ENCODE measurements around the gene TRIO. TPM values are rescaled to one million over a fixed set of nuclear protein-coding genes. Genes with fewer than 3 reads are reported as not detected.
A peak's percentile ranks its signal among the peaks of the same experiment; 100 is the strongest.
"Not testable (repeated sequence)": the region's sequence is repeated elsewhere in the genome, so short reads cannot be mapped to it uniquely, and the experiment has no call there.

TRIO gene
- total RNA-seq (1 to 10 TPM; 4.2 to 4.4 TPM), polyA plus RNA-seq (0.89 TPM)

GRCh38 chr5:14142827-14143545 lies at the start of gene TRIO:
Gene TRIO (plus strand): TSS chr5:14143342. CDS start chr5:14143726, 384 bp downstream.
- peaks cover 10% of the 10 kb centered on the region for H3K4me1 ChIP-seq (ENCODE audit: insufficient read depth, low read length)
- H3K9me3 Mint-ChIP-seq, result peaks cover 0 to 2% (median 0%) of the 10 kb centered on the region in 5 donors
- no peak within 1 kb of the TSS for H3K27ac ChIP-seq (ENCODE audit: low read depth, low read length)
- no peaks in the 10 kb centered on the region for H3K9me3 ChIP-seq (ENCODE audit: low read length)
- no peaks in the 10 kb centered on the region for H3K36me3 ChIP-seq (ENCODE audit: insufficient read depth, low read length)
- H3K4me1 Mint-ChIP-seq, result peaks cover 11 to 17% (median 12%) of the 10 kb centered on the region in 3 donors
- peaks cover 37 to 69% of the 10 kb centered on the region in 2 donors for H3K27me3 Mint-ChIP-seq
- peaks cover 10% of the 10 kb centered on the region for H3K27me3 ChIP-seq (ENCODE audit: insufficient read depth, low read length, poor library complexity, severe bottlenecking)
- H3K27ac Mint-ChIP-seq, result peak within 1 kb of the TSS in 5 of 8 donors; percentile 49 to 86 (median 66)
- POLR2A ChIA-PET, result interaction anchor here (0.9 kb wide), 1 partner anchor 439 kb away, joined by 3 read pairs; no protein-coding TSS in a partner anchor
- H3K4me3 Mint-ChIP-seq, result peak within 1 kb of the TSS; percentile 75 to 91 (median 84)
- peak within 1 kb of the TSS; percentile 58 for H3K4me3 ChIP-seq (ENCODE audit: low read length)
- CTCF ChIA-PET, result no interaction called here
- peaks cover 0 to 1% (median 0%) of the 10 kb centered on the region in 3 donors for H3K36me3 Mint-ChIP-seq
- DNase-seq, result peak; percentile 60 to 73 (median 64)

GRCh38 chr5:14097380-14097779 lies 45.8 kb upstream of the TRIO start:
- H3K9me3 ChIP-seq (ENCODE audit: low read length); H3K36me3 Mint-ChIP-seq; CTCF ChIA-PET; H3K4me1 Mint-ChIP-seq; H3K4me3 Mint-ChIP-seq; POLR2A ChIA-PET; H3K36me3 ChIP-seq (ENCODE audit: insufficient read depth, low read length); H3K4me3 ChIP-seq (ENCODE audit: low read length); H3K4me1 ChIP-seq (ENCODE audit: insufficient read depth, low read length); H3K9me3 Mint-ChIP-seq; H3K27ac ChIP-seq (ENCODE audit: low read depth, low read length); H3K27me3 Mint-ChIP-seq; H3K27me3 ChIP-seq (ENCODE audit: insufficient read depth, low read length, poor library complexity, severe bottlenecking); DNase-seq; H3K27ac Mint-ChIP-seq: not testable (repeated sequence)

GRCh38 chr5:14097998-14098471 lies 45.1 kb upstream of the TRIO start:
- CTCF ChIA-PET, result no interaction called here
- POLR2A ChIA-PET, result no interaction called here
- H3K4me3 Mint-ChIP-seq, result no peak overlapping the region

GRCh38 chr5:14100281-14100680 lies 42.9 kb upstream of the TRIO start:
- POLR2A ChIA-PET, result no interaction called here
- CTCF ChIA-PET, result no interaction called here
- DNase-seq, result no peak
- no peak overlapping the region for H3K27ac ChIP-seq (ENCODE audit: low read depth, low read length)
- no peak overlapping the region for H3K27ac Mint-ChIP-seq
- no peaks in the 10 kb centered on the region for H3K36me3 Mint-ChIP-seq
- no peak overlapping the region for H3K4me3 ChIP-seq (ENCODE audit: low read length)
- H3K4me1 ChIP-seq (ENCODE audit: insufficient read depth, low read length), result no peaks in the 10 kb centered on the region
- H3K27me3 Mint-ChIP-seq, result no peaks in the 10 kb centered on the region
- H3K9me3 Mint-ChIP-seq, result peaks cover 3 to 15% (median 6%) of the 10 kb centered on the region in 5 donors
- H3K4me3 Mint-ChIP-seq, result no peak overlapping the region
- H3K9me3 ChIP-seq (ENCODE audit: low read length), result no peaks in the 10 kb centered on the region
- H3K36me3 ChIP-seq (ENCODE audit: insufficient read depth, low read length), result no peaks in the 10 kb centered on the region
- H3K27me3 ChIP-seq (ENCODE audit: insufficient read depth, low read length, poor library complexity, severe bottlenecking), result no peaks in the 10 kb centered on the region
- no peaks in the 10 kb centered on the region for H3K4me1 Mint-ChIP-seq

More at GRCh38 chr5:14097998-14098471, 45.1 kb upstream of the TRIO start:
- Histone ChIP-seq H3K27me3 (ENCODE audit: insufficient read depth, low read length, poor library complexity, severe bottlenecking) (no peaks in the 10 kb centered on the region), H3K36me3 (ENCODE audit: insufficient read depth, low read length) (no peaks in the 10 kb centered on the region), H3K4me3 (ENCODE audit: low read length) (no peak overlapping the region), H3K4me1 (ENCODE audit: insufficient read depth, low read length) (no peaks in the 10 kb centered on the region), H3K27ac (ENCODE audit: low read depth, low read length) (no peak overlapping the region), H3K9me3 (ENCODE audit: low read length) (no peaks in the 10 kb centered on the region)
- Mint-ChIP-seq H3K36me3 (no peaks in the 10 kb centered on the region), H3K9me3 (peaks cover 3 to 14% (median 7%) of the 10 kb centered on the region in 5 donors), H3K4me1 (no peaks in the 10 kb centered on the region), H3K27ac (no peak overlapping the region), H3K27me3 (no peaks in the 10 kb centered on the region)
- DNase-seq, result no peak

DNA sequence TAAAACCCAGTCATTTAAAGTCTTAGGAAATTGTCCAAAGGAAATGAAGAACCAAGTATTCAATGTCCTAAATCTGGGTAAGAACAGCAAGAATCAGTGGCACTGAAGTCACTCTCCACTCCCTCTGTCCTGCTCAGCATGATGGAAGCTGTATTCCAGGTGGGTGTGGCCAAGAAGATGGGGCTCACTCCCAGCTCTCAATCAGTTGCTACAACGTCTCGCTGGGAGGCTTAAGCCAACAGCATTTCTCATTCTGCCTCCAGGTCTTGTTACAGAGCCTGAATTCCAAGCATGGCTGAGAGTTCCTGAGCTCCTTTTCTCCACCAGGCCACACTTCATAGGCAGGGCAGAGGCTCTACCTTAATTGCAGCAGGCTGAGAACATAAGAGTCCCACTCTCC lies 41.2 kb upstream of the TRIO start:
- H3K9me3 ChIP-seq (ENCODE audit: low read length), result no peaks in the 10 kb centered on the region
- peaks cover 0 to 13% (median 6%) of the 10 kb centered on the region in 5 donors for H3K9me3 Mint-ChIP-seq
- H3K27ac ChIP-seq (ENCODE audit: low read depth, low read length), result no peak overlapping the region
- H3K36me3 ChIP-seq (ENCODE audit: insufficient read depth, low read length), result no peaks in the 10 kb centered on the region
- no peak overlapping the region for H3K27ac Mint-ChIP-seq
- H3K4me1 ChIP-seq (ENCODE audit: insufficient read depth, low read length), result no peaks in the 10 kb centered on the region
- no peak overlapping the region for H3K4me3 Mint-ChIP-seq
- DNase-seq, result no peak
- ChIA-PET POLR2A (no interaction called here), CTCF (no interaction called here)
- H3K27me3 Mint-ChIP-seq, result no peaks in the 10 kb centered on the region
- H3K27me3 ChIP-seq (ENCODE audit: insufficient read depth, low read length, poor library complexity, severe bottlenecking), result no peaks in the 10 kb centered on the region
- no peaks in the 10 kb centered on the region for H3K36me3 Mint-ChIP-seq
- no peak overlapping the region for H3K4me3 ChIP-seq (ENCODE audit: low read length)
- H3K4me1 Mint-ChIP-seq, result no peaks in the 10 kb centered on the region

- CTCF ChIA-PET, result no interaction called here
Observed at GRCh38 chr5:14102666-14103065, 40.5 kb upstream of the TRIO start.

DNA sequence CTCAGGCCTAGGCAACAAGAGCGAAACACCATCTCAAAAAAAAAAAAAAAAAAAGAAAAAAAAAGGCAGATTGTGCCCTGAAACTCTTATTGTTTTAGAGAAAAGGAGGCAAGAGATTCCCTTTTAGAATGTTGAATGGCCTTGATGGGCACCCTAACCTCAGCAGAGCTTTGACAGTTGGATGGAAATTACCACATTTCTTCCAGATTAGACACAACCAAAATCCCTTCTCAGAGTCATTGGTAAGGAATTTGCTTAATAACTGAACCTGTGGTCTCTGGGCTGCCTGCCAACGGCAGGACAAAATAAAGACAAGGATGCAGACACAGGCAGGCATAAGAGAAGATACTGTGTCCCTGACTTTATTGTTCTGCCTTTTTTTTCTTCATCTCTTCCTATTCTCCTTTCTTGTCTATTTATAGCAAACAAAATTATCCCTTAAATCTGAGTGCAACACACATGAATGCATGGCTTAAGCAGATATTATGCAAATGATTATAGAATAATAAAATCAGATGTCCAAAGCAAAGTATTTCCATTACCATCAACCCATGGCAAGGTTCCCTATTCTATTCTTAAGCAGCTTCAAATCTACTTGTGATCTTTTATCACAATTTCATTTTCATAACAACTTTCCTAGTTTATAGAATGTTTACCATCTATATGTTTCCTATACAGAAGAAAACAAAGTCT lies 37.3 kb upstream of the TRIO start:
- no peak overlapping the region for H3K27ac Mint-ChIP-seq
- H3K36me3 Mint-ChIP-seq, result no peaks in the 10 kb centered on the region
- POLR2A ChIA-PET, result no interaction called here
- no peaks in the 10 kb centered on the region for H3K36me3 ChIP-seq (ENCODE audit: insufficient read depth, low read length)
- no peaks in the 10 kb centered on the region for H3K9me3 ChIP-seq (ENCODE audit: low read length)
- no peak overlapping the region for H3K4me3 ChIP-seq (ENCODE audit: low read length)
- peaks cover 0 to 7% of the 10 kb centered on the region in 2 donors for H3K27me3 Mint-ChIP-seq
- DNase-seq, result no peak
- H3K9me3 Mint-ChIP-seq, result peaks cover 0 to 6% (median 5%) of the 10 kb centered on the region in 5 donors
- H3K27ac ChIP-seq (ENCODE audit: low read depth, low read length), result no peak overlapping the region
- peaks cover 4 to 12% (median 11%) of the 10 kb centered on the region in 3 donors for H3K4me1 Mint-ChIP-seq
- no peak overlapping the region for H3K4me3 Mint-ChIP-seq
- H3K27me3 ChIP-seq (ENCODE audit: insufficient read depth, low read length, poor library complexity, severe bottlenecking), result no peaks in the 10 kb centered on the region
- CTCF ChIA-PET, result no interaction called here
- H3K4me1 ChIP-seq (ENCODE audit: insufficient read depth, low read length), result no peaks in the 10 kb centered on the region

More at GRCh38 chr5:14102666-14103065, 40.5 kb upstream of the TRIO start:
- no peaks in the 10 kb centered on the region for H3K4me1 Mint-ChIP-seq
- no peak overlapping the region for H3K27ac Mint-ChIP-seq
- no peaks in the 10 kb centered on the region for H3K27me3 ChIP-seq (ENCODE audit: insufficient read depth, low read length, poor library complexity, severe bottlenecking)
- no peak for DNase-seq
- peaks cover 0 to 9% (median 5%) of the 10 kb centered on the region in 5 donors for H3K9me3 Mint-ChIP-seq
- no peak overlapping the region for H3K4me3 Mint-ChIP-seq
- H3K9me3 ChIP-seq (ENCODE audit: low read length), result no peaks in the 10 kb centered on the region
- H3K4me1 ChIP-seq (ENCODE audit: insufficient read depth, low read length), result no peaks in the 10 kb centered on the region
- no peaks in the 10 kb centered on the region for H3K36me3 Mint-ChIP-seq
- no peak overlapping the region for H3K27ac ChIP-seq (ENCODE audit: low read depth, low read length)
- peaks cover 0 to 3% of the 10 kb centered on the region in 2 donors for H3K27me3 Mint-ChIP-seq
- POLR2A ChIA-PET, result no interaction called here
- H3K36me3 ChIP-seq (ENCODE audit: insufficient read depth, low read length), result no peaks in the 10 kb centered on the region
- no peak overlapping the region for H3K4me3 ChIP-seq (ENCODE audit: low read length)

DNA sequence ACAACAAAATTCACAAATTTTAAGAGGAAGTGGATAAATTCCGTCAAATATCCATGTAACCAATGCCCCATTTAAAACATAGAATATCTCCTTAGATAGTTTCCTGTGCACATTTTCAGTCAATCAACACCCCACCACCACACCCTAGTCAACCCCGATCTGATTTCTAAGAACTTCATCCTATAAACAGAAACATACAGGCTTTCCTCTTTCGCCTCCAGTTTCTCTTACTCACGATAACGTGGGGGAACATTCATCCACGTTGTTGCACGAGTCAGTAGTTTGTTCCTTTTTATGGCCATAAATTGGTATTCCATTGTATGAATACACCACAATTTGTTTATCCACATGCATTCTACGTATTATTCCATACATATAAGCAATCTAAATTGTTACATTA lies 35.6 kb upstream of the TRIO start:
- Histone ChIP-seq H3K27me3 (ENCODE audit: insufficient read depth, low read length, poor library complexity, severe bottlenecking) (no peaks in the 10 kb centered on the region), H3K4me3 (ENCODE audit: low read length) (no peak overlapping the region), H3K36me3 (ENCODE audit: insufficient read depth, low read length) (no peaks in the 10 kb centered on the region), H3K27ac (ENCODE audit: low read depth, low read length) (no peak overlapping the region), H3K9me3 (ENCODE audit: low read length) (no peaks in the 10 kb centered on the region), H3K4me1 (ENCODE audit: insufficient read depth, low read length) (no peaks in the 10 kb centered on the region)
- H3K4me1 Mint-ChIP-seq, result peaks cover 4 to 12% (median 11%) of the 10 kb centered on the region in 3 donors
- no peak for DNase-seq
- peaks cover 0 to 6% (median 5%) of the 10 kb centered on the region in 5 donors for H3K9me3 Mint-ChIP-seq
- H3K27ac Mint-ChIP-seq, result no peak overlapping the region
- ChIA-PET POLR2A (no interaction called here), CTCF (no interaction called here)
- no peaks in the 10 kb centered on the region for H3K36me3 Mint-ChIP-seq
- H3K27me3 Mint-ChIP-seq, result peaks cover 0 to 7% of the 10 kb centered on the region in 2 donors
- H3K4me3 Mint-ChIP-seq, result no peak overlapping the region

Data from CD8-positive, alpha-beta memory T cell (primary cell).